ENCODE measurements around the gene KLHDC3. TPM values are rescaled to one million over a fixed set of nuclear protein-coding genes. Genes with fewer than 3 reads are reported as not detected.

The KLHDC3 gene
- total and polyA plus RNA-seq, 2 of the 13 experiments (the other 11 are each of a cell fraction or from before 2014, with no cell fraction given), result 78.3 to 91.5 TPM

DNA sequence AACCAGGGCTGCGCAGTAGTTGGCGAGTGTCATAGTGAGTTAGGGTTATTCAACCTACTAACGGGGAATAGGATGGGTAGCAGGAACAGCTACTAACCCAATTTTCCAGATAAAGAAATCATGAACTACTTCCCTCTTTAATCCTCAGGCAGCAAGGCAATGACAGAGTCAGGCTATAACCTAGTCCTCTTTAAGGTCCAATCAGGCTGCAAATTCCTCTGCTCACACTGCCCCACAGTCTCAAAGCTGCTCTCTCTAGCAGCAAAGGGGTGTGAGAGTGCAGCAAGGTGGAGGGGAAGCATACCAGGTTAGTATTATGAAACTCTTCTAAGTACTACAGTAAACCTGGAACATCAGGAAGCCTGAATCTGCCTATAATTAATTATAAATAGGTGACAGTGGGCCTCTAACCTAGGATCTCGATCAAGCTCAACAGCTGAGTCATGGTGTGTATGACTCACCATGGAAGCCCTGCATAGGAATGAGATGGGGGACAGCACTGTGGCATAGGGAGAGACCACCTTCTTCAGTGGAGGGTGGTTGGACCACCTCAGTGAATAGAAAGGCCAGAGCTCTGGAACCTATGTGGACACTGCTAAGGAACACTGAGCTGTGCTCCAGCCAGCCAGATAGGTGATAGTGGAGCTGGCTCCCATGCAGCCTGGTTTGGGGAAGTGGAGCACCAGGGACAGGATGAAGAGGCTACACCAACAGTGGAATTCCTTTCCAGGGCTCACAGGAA is 43.0 kb upstream of the KLHDC3 start:
- DNase-seq (ENCODE audit: low spot score), result peak; percentile 32
- POLR2A ChIA-PET, result interaction anchor here (0.6 to 3.4 kb wide), 10 partner anchors 8 to 89 kb away, joined by 3 to 38 read pairs (median 8); partner anchors contain the start of genes CNPY3, CUL7, KLHDC3 and MEA1
- H3K4me3 ChIP-seq (replicated peaks in 1 of 3; ENCODE audit: insufficient read depth in 1 of 3, low read depth in 2 of 3, low read length in 3 of 3), result no peak overlapping the region
- TF ChIP-seq IRX3 (CRISPR knock-in tag; IDR thresholded peaks at IDR 0.05; ENCODE audit: borderline replicate concordance, low read depth), result no peak
- TF ChIP-seq ZBTB7B (CRISPR knock-in tag; IDR thresholded peaks at IDR 0.05), result 0 out of 2 replicates have a peak, but pooled peaks have one; percentile 23
- TF ChIP-seq ETV5 (CRISPR knock-in tag; IDR thresholded peaks at IDR 0.05; ENCODE audit: borderline replicate concordance), result no peak
- no peak for TF ChIP-seq FOXC1 (CRISPR knock-in tag; IDR thresholded peaks at IDR 0.05; ENCODE audit: borderline replicate concordance)
- no peak for TF ChIP-seq RNF219 (CRISPR knock-in tag; IDR thresholded peaks at IDR 0.05)
- TF ChIP-seq NFE2 (CRISPR knock-in tag; IDR thresholded peaks at IDR 0.05), result peak; percentile 85
- no peak for TF ChIP-seq RCOR2 (CRISPR knock-in tag; IDR thresholded peaks at IDR 0.05)
- TF ChIP-seq ZNF232 (CRISPR knock-in tag; IDR thresholded peaks at IDR 0.05; ENCODE audit: borderline replicate concordance), result no peak
- TF ChIP-seq, protein P1, sequence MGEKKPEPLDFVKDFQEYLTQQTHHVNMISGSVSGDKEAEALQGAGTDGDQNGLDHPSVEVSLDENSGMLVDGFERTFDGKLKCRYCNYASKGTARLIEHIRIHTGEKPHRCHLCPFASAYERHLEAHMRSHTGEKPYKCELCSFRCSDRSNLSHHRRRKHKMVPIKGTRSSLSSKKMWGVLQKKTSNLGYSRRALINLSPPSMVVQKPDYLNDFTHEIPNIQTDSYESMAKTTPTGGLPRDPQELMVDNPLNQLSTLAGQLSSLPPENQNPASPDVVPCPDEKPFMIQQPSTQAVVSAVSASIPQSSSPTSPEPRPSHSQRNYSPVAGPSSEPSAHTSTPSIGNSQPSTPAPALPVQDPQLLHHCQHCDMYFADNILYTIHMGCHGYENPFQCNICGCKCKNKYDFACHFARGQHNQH (CRISPR knock-in tag; IDR thresholded peaks at IDR 0.05), result 0 out of 2 replicates have a peak, but pooled peaks have one; percentile 17
- 0 out of 2 replicates have a peak, but pooled peaks have one; percentile 18 for TF ChIP-seq ZNF335 (CRISPR knock-in tag; IDR thresholded peaks at IDR 0.05)
- peak; percentile 78 for TF ChIP-seq NFE2L2 (IDR thresholded peaks at IDR 0.05; ENCODE audit: low read length)
- no peak for TF ChIP-seq RERE (CRISPR knock-in tag; IDR thresholded peaks at IDR 0.05; ENCODE audit: low read depth)
- TF ChIP-seq KLF13 (CRISPR knock-in tag; IDR thresholded peaks at IDR 0.05), result no peak
- TF ChIP-seq CHD4 (IDR thresholded peaks at IDR 0.05; ENCODE audit: borderline replicate concordance, low read length), result no peak
- no peak for TF ChIP-seq MIER2 (CRISPR knock-in tag; IDR thresholded peaks at IDR 0.05)

More for the DNA sequence above, 43.0 kb upstream of the KLHDC3 start:
- FAIRE-seq (no peak), ATAC-seq (peak; percentile 39)
- no peak overlapping the region for H2AFZ ChIP-seq (ENCODE audit: low read length)
- H3K9me3 ChIP-seq (ENCODE audit: low read length), result no peaks in the 10 kb centered on the region
- intact Hi-C loops (cut with micrococcal nuclease; ENCODE audit: unreplicated experiment), result loop anchor here (2.0 kb wide), 1 partner anchor 42 kb away; the partner anchor contains the start of gene CNPY3
- no peaks in the 10 kb centered on the region for H3K27me3 ChIP-seq (ENCODE audit: control insufficient read depth in 1 of 2, insufficient read depth in 2 of 2, low read length in 2 of 2)
- H3K36me3 ChIP-seq (replicated peaks in 1 of 2; ENCODE audit: control insufficient read depth in 1 of 2, insufficient read depth in 2 of 2, low read length in 2 of 2), result no peaks in the 10 kb centered on the region
- no TSS peak for BruUV-seq (replicated peaks)
- CTCF ChIA-PET (ENCODE audit: low intra/inter-chr PET ratio, low total read pairs), result no interaction called here
- no peaks in the 10 kb centered on the region for H3K79me2 ChIP-seq (ENCODE audit: insufficient read depth, low read length)
- H3K4me1 ChIP-seq (ENCODE audit: insufficient read depth, low read length), result peaks cover 39% of the 10 kb centered on the region
- 70% methylated on average over 4 of the region's 4 CpGs for WGBS (ENCODE audit: low lambda C conversion rate)
- peak overlapping the region; percentile 30 for H3K27ac ChIP-seq (ENCODE audit: extremely low read length, insufficient read depth, low read length)
- in situ Hi-C loops (cut with HindIII; ENCODE audit: extremely low pct_ligation_motif_present, low pct_unique_long_range_greater_than_20kb), result no loop called here
- no peak overlapping the region for H3K4me2 ChIP-seq (ENCODE audit: low read depth, low read length)
- H4K20me1 ChIP-seq (ENCODE audit: insufficient read depth, low read length), result no peaks in the 10 kb centered on the region
- H3K9ac ChIP-seq (ENCODE audit: insufficient read depth, low read depth, low read length), result no peak overlapping the region
